Peyer's patch (tissue), 4 donors: ENCODE measurements around the gene B4GALNT4. TPM values are rescaled to one million over a fixed set of nuclear protein-coding genes. Genes with fewer than 3 reads are reported as not detected.

Source experiments
- DNase-seq, 3 donors: peaks; one replicate each; pipeline ENCODE4 v3.0.0-alpha.2; 2017 to 2019
- H3K27ac ChIP-seq, 4 donors: fragments of 200-600 bp; sonication (generic); one replicate each; pipeline ENCODE4 v1.5.1; 2016 to 2019
- H3K27me3 ChIP-seq, 2 donors: fragments of 200-600 bp; sonication (generic); one replicate each; pipeline ENCODE4 v1.5.1; 2019
- H3K36me3 ChIP-seq, 3 donors: fragments of 200-600 bp; sonication (generic); one replicate each; pipeline ENCODE4 v1.5.1; 2016 to 2019
- H3K4me1 ChIP-seq, 4 donors: fragments of 200-600 bp; sonication (generic); one replicate each; pipeline ENCODE4 v1.5.1; 2016 to 2019
- H3K4me3 ChIP-seq, 4 donors: fragments of 200-600 bp; sonication (generic); 1 replicate in 3 of 4; 2 replicates in 1 of 4; pipeline ENCODE4 v1.5.1; 2016 to 2019; ENCODE audit warnings: mild to moderate bottlenecking in 1 of 4
- H3K9me3 ChIP-seq, 4 donors: fragments of 200-600 bp; sonication (generic); one replicate each; pipeline ENCODE4 v1.5.1; 2016 to 2019; ENCODE audit warnings: mild to moderate bottlenecking in 1 of 4
- POLR2A ChIP-seq, 2 donors: fragments of 450-650 bp; IDR thresholded peaks; one replicate each; pipeline ENCODE4 v1.5.1; 2017; ENCODE audit warnings: antibody characterized with exemption in 2 of 2, mild to moderate bottlenecking in 2 of 2, moderate library complexity in 2 of 2
- total RNA-seq, 4 donors: library from RNA; depleted of rRNA; stranded (reverse); fragments of >200 nt; gene quantifications; one replicate each; pipeline ENCODE4 v1.1.0, GENCODE V29; 2016
- TF ChIP-seq, protein P1 (sequence below), 6 experiments: fragments of 450-650 bp in 4 of 6; fragments of 200-600 bp in 2 of 6; sonication (generic) in 1 of 6; IDR thresholded peaks; one replicate each; pipeline ENCODE4 v1.5.1; 2017 to 2019; ENCODE audit warnings: antibody characterized with exemption in 6 of 6, mild to moderate bottlenecking in 3 of 6, moderate library complexity in 1 of 6

B4GALNT4 gene
- total RNA-seq, 4 donors from 2014 or later, result 2.5 to 36.3 (median 9.3) TPM

GRCh38 chr11:413120-414081 is 44.1 kb downstream of the B4GALNT4 start:
- peaks cover 3 to 39% (median 18%) of the 10 kb centered on the region in 4 donors for H3K4me1 ChIP-seq
- peak overlapping the region in 2 of 4 donors; percentile 16 to 25 for H3K27ac ChIP-seq
- DNase-seq, result peak in 1 of 3 donors; percentile 48
- no peak for TF ChIP-seq POLR2A (IDR thresholded peaks at IDR 0.05)
- TF ChIP-seq, protein P1, sequence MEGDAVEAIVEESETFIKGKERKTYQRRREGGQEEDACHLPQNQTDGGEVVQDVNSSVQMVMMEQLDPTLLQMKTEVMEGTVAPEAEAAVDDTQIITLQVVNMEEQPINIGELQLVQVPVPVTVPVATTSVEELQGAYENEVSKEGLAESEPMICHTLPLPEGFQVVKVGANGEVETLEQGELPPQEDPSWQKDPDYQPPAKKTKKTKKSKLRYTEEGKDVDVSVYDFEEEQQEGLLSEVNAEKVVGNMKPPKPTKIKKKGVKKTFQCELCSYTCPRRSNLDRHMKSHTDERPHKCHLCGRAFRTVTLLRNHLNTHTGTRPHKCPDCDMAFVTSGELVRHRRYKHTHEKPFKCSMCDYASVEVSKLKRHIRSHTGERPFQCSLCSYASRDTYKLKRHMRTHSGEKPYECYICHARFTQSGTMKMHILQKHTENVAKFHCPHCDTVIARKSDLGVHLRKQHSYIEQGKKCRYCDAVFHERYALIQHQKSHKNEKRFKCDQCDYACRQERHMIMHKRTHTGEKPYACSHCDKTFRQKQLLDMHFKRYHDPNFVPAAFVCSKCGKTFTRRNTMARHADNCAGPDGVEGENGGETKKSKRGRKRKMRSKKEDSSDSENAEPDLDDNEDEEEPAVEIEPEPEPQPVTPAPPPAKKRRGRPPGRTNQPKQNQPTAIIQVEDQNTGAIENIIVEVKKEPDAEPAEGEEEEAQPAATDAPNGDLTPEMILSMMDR (IDR thresholded peaks at IDR 0.05), result no peak
- H3K36me3 ChIP-seq, result no peaks in the 10 kb centered on the region
- H3K27me3 ChIP-seq, result no peaks in the 10 kb centered on the region
- peak overlapping the region in 2 of 4 donors; percentile 6 to 85 for H3K4me3 ChIP-seq
- H3K9me3 ChIP-seq, result no peaks in the 10 kb centered on the region

GRCh38 chr11:414318-414857 is 45.1 kb downstream of the B4GALNT4 start:
- no peaks in the 10 kb centered on the region for H3K36me3 ChIP-seq
- H3K9me3 ChIP-seq, result no peaks in the 10 kb centered on the region
- DNase-seq, result peak in 1 of 3 donors; percentile 45
- H3K4me3 ChIP-seq, result peak overlapping the region; percentile 30 to 86 (median 78)
- TF ChIP-seq, protein P1 (IDR thresholded peaks at IDR 0.05), result no peak
- no peak for TF ChIP-seq POLR2A (IDR thresholded peaks at IDR 0.05)
- H3K4me1 ChIP-seq, result peaks cover 3 to 39% (median 18%) of the 10 kb centered on the region in 4 donors
- peak overlapping the region; percentile 20 to 97 (median 87) for H3K27ac ChIP-seq
- H3K27me3 ChIP-seq, result no peaks in the 10 kb centered on the region

DNA sequence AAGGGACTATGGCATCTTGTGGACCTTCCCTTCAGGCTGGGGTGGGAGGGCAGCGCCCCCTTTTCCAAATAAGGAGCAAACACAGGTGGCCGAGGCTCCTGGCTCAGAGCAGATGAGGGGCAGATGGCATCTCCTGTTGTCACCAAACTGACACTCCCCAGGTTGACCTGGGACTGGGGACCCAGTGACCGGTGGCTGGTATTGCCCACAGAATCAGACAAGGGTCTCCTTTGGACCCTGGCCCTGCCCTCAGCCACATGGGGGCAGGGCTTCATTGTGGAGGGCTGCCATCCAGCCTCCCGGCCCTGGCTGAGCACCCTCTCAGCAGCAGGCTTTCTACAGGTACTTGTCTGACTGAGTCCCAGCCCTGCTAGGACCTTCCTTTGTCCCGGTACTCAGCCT is 46.3 kb downstream of the B4GALNT4 start:
- TF ChIP-seq POLR2A (IDR thresholded peaks at IDR 0.05), result no peak
- TF ChIP-seq, protein P1 (IDR thresholded peaks at IDR 0.05), result no peak
- H3K27me3 ChIP-seq, result no peaks in the 10 kb centered on the region
- no peaks in the 10 kb centered on the region for H3K9me3 ChIP-seq
- H3K27ac ChIP-seq, result peak overlapping the region; percentile 81 to 97 (median 90)
- H3K4me3 ChIP-seq, result peak overlapping the region; percentile 68 to 86 (median 78)
- H3K4me1 ChIP-seq, result peaks cover 3 to 39% (median 18%) of the 10 kb centered on the region in 4 donors
- peaks cover 0 to 5% (median 0%) of the 10 kb centered on the region in 3 donors for H3K36me3 ChIP-seq
- DNase-seq, result no peak

- TF ChIP-seq POLR2A (IDR thresholded peaks at IDR 0.05), result peak in 1 of 2 donors; percentile 14
- TF ChIP-seq, protein P1 (IDR thresholded peaks at IDR 0.05), result no peak
- Histone ChIP-seq H3K4me1 (peaks cover 3 to 39% (median 18%) of the 10 kb centered on the region in 4 donors), H3K27me3 (no peaks in the 10 kb centered on the region)
Measured at GRCh38 chr11:416051-416756, 46.9 kb downstream of the B4GALNT4 start.

More at GRCh38 chr11:416051-416756, 46.9 kb downstream of the B4GALNT4 start:
- Histone ChIP-seq H3K4me3 (peak overlapping the region; percentile 68 to 86 (median 78)), H3K27ac (peak overlapping the region; percentile 81 to 97 (median 90)), H3K36me3 (peaks cover 0 to 5% (median 0%) of the 10 kb centered on the region in 3 donors), H3K9me3 (no peaks in the 10 kb centered on the region)
- peak in 1 of 3 donors; percentile 49 for DNase-seq
